IMR-90 (cell line): Measurements from ENCODE around the gene TRIP11. TPM values are rescaled to one million over a fixed set of nuclear protein-coding genes. Genes with fewer than 3 reads are reported as not detected.

ENCODE experiments used
- ATAC-seq: fragments of 200-7000 bp; cut with Tn5 transposase; 2 replicates; pipeline ENCODE4 v1.9.1; 2020; ENCODE audit warnings: low read depth, mild to moderate bottlenecking, moderate library complexity
- BruUV-seq: library from RNA; stranded (reverse); fragments of 400-500 nt; replicated peaks from 2 replicates; lab custom pipeline; 2021; lab: Mats Ljungman, UMichigan
- CTCF ChIA-PET: fragments of 300-600 bp; formaldehyde crosslinking; extraction: SDS; loops from one replicate; lab custom pipeline; 2021; ENCODE audit warnings: antibody characterized with exemption; lab: Yijun Ruan, JAX
- POLR2A ChIA-PET: fragments of 300-600 bp; sonication (Branson Sonifier 250); formaldehyde crosslinking; loops from one replicate; lab custom pipeline; 2022; ENCODE audit warnings: antibody characterized with exemption; ENCODE audit not compliant: unreplicated experiment; lab: Charles Lee
- DNase-seq: peaks from one replicate; pipeline ENCODE4 v3.0.0; 2013
- H2AFZ ChIP-seq: replicated peaks from 2 replicates; pipeline ENCODE3; 2013; ENCODE audit warnings: low read length, mild to moderate bottlenecking; ENCODE audit not compliant: poor library complexity
- H2AK5ac ChIP-seq: 2 replicates; pipeline ENCODE4 v1.6.1; 2013; ENCODE audit warnings: low read depth, low read length, inconsistent platforms
- H2AK9ac ChIP-seq: replicated peaks from 2 replicates; pipeline ENCODE3; 2013; ENCODE audit warnings: mild to moderate bottlenecking, low read depth, low read length, moderate library complexity; ENCODE audit not compliant: poor library complexity
- H2BK120ac ChIP-seq: 2 replicates; pipeline ENCODE4 v1.6.1; 2013; ENCODE audit warnings: low read depth, low read length, inconsistent platforms
- H2BK15ac ChIP-seq: 3 replicates; pipeline ENCODE4 v1.6.1; 2013; ENCODE audit warnings: low read depth, low read length, inconsistent platforms
- H2BK20ac ChIP-seq: 2 replicates; pipeline ENCODE4 v1.6.1; 2013; ENCODE audit warnings: low read depth, mild to moderate bottlenecking, inconsistent platforms, low read length, moderate library complexity
- H2BK5ac ChIP-seq: 2 replicates; pipeline ENCODE4 v1.6.1; 2013; ENCODE audit warnings: mild to moderate bottlenecking, low read depth, low read length, inconsistent platforms; ENCODE audit not compliant: poor library complexity, severe bottlenecking
- H3K14ac ChIP-seq: replicated peaks from 2 replicates; pipeline ENCODE4 v1.6.1; 2013; ENCODE audit warnings: low read depth, low read length, inconsistent platforms
- H3K18ac ChIP-seq: 2 replicates; pipeline ENCODE4 v1.6.1; 2013; ENCODE audit warnings: low read depth, low read length, control low read depth
- H3K23ac ChIP-seq: 2 replicates; pipeline ENCODE4 v1.6.1; 2013; ENCODE audit warnings: low read depth, low read length, inconsistent platforms
- H3K27ac ChIP-seq: 2 replicates; pipeline ENCODE4 v1.5.1; 2013; ENCODE audit warnings: mild to moderate bottlenecking, control low read depth, low read length; ENCODE audit not compliant: insufficient read depth
- H3K27me3 ChIP-seq: 2 replicates; pipeline ENCODE4 v1.6.1; 2013; ENCODE audit warnings: low read length; ENCODE audit not compliant: control insufficient read depth, insufficient read depth
- H3K36me3 ChIP-seq: 2 replicates; pipeline ENCODE4 v1.6.1; 2013; ENCODE audit warnings: low read length, mixed read lengths; ENCODE audit not compliant: control insufficient read depth, insufficient read depth
- H3K4ac ChIP-seq: 2 replicates; pipeline ENCODE4 v1.6.1; 2013; ENCODE audit warnings: low read depth, low read length, inconsistent platforms
- H3K4me1 ChIP-seq: 2 replicates; pipeline ENCODE4 v1.6.1; 2013; ENCODE audit warnings: low read length, mixed read lengths; ENCODE audit not compliant: control insufficient read depth, insufficient read depth
- H3K4me2 ChIP-seq: 2 replicates; pipeline ENCODE4 v1.6.1; 2013; ENCODE audit warnings: low read depth, mild to moderate bottlenecking, control low read depth, low read length, moderate library complexity
- H3K4me3 ChIP-seq: 2 replicates; pipeline ENCODE4 v1.5.1; 2013; ENCODE audit warnings: low read depth, mild to moderate bottlenecking, control low read depth, low read length, moderate library complexity; ENCODE audit not compliant: insufficient read depth
- H3K56ac ChIP-seq: 2 replicates; pipeline ENCODE4 v1.6.1; 2013; ENCODE audit warnings: low read length, inconsistent platforms; ENCODE audit not compliant: insufficient read depth; ENCODE audit errors: extremely low read depth
- H3K79me1 ChIP-seq, 2 experiments: 2 replicates each; pipeline ENCODE4 v1.6.1; 2013; ENCODE audit warnings: low read length in 2 of 2, inconsistent platforms in 1 of 2, low read depth in 1 of 2
- H3K9ac ChIP-seq: 2 replicates; pipeline ENCODE4 v1.6.1; 2013; ENCODE audit warnings: low read depth, low read length, control low read depth
- H3K9me1 ChIP-seq: 2 replicates; pipeline ENCODE4 v1.6.1; 2013; ENCODE audit warnings: low read length, inconsistent platforms; ENCODE audit not compliant: insufficient read depth
- H3K9me3 ChIP-seq: 2 replicates; pipeline ENCODE4 v1.6.1; 2013; ENCODE audit warnings: low read length; ENCODE audit not compliant: control insufficient read depth, insufficient read depth
- H4K20me1 ChIP-seq: 2 replicates; pipeline ENCODE4 v1.6.1; 2013; ENCODE audit warnings: low read length, inconsistent platforms; ENCODE audit not compliant: insufficient read depth
- H4K5ac ChIP-seq: 2 replicates; pipeline ENCODE4 v1.6.1; 2013; ENCODE audit warnings: mild to moderate bottlenecking, low read depth, low read length, control low read depth
- H4K8ac ChIP-seq, 2 experiments: 2 replicates each; pipeline ENCODE4 v1.6.1; 2013; ENCODE audit warnings: low read depth in 2 of 2, low read length in 2 of 2, control low read depth in 1 of 2, inconsistent platforms in 1 of 2
- H4K91ac ChIP-seq: 2 replicates; pipeline ENCODE4 v1.6.1; 2013; ENCODE audit warnings: low read depth, low read length, inconsistent platforms; ENCODE audit not compliant: insufficient read depth
- CHD1 ChIP-seq: IDR thresholded peaks from 2 replicates; pipeline ENCODE4 v1.6.1; 2012; ENCODE audit warnings: low read depth, low read length, improper control_type of control experiment
- MXI1 ChIP-seq: IDR thresholded peaks from 2 replicates; pipeline ENCODE4 v1.6.1; 2012; ENCODE audit warnings: low read depth, mild to moderate bottlenecking, low read length, moderate library complexity, borderline replicate concordance
- RAD21 ChIP-seq: IDR thresholded peaks from 2 replicates; pipeline ENCODE4 v1.6.1; 2012; ENCODE audit warnings: low read length, improper control_type of control experiment
- WGBS, 2 experiments: methylation state at CpG; one replicate each; pipeline versions ENCODE4 v1.1.5 to v1.1.7; 2013; ENCODE audit warnings: missing lambda C conversion rate in 2 of 2; ENCODE audit not compliant: insufficient read length in 1 of 2; ENCODE audit errors: extremely low coverage in 2 of 2; 5-methylcytosine and 5-hydroxymethylcytosine counted together
- dilution Hi-C: fragments of 300-500 bp; cut with HindIII; formaldehyde crosslinking; loops from one replicate; pipeline ENCODE4 v1.14.3; 2018; ENCODE audit warnings: low sequenced_read_pairs; ENCODE audit not compliant: unreplicated experiment
- in situ Hi-C: fragments of 300-500 bp; cut with MboI; formaldehyde crosslinking; loops from 3 replicates; pipeline ENCODE4 v1.14.3; 2019; ENCODE audit warnings: low sequenced_read_pairs, inconsistent platforms, mixed read lengths
- intact Hi-C: fragments of 100-400 bp; cut with micrococcal nuclease; formaldehyde crosslinking; loops from 2 replicates; pipeline ENCODE4 v1.10.0; 2022
- polyA plus RNA-seq, 3 experiments: library from polyadenylated mRNA; depleted of rRNA; stranded (reverse); fragments of >200 nt; gene quantifications; 2 replicates each; pipeline ENCODE4 v1.2.3, GENCODE V29; 2012; ENCODE audit warnings: low replicate concordance in 1 of 3
- total RNA-seq: library from RNA; depleted of rRNA; stranded (reverse); fragments of >200 nt; gene quantifications from 2 replicates; pipeline ENCODE4 v1.2.3, GENCODE V29; 2012

Gene TRIP11
- total and polyA plus RNA-seq, 2 of the 4 experiments (the other 2 are of a cell fraction): 6.8 to 83.5 TPM

DNA sequence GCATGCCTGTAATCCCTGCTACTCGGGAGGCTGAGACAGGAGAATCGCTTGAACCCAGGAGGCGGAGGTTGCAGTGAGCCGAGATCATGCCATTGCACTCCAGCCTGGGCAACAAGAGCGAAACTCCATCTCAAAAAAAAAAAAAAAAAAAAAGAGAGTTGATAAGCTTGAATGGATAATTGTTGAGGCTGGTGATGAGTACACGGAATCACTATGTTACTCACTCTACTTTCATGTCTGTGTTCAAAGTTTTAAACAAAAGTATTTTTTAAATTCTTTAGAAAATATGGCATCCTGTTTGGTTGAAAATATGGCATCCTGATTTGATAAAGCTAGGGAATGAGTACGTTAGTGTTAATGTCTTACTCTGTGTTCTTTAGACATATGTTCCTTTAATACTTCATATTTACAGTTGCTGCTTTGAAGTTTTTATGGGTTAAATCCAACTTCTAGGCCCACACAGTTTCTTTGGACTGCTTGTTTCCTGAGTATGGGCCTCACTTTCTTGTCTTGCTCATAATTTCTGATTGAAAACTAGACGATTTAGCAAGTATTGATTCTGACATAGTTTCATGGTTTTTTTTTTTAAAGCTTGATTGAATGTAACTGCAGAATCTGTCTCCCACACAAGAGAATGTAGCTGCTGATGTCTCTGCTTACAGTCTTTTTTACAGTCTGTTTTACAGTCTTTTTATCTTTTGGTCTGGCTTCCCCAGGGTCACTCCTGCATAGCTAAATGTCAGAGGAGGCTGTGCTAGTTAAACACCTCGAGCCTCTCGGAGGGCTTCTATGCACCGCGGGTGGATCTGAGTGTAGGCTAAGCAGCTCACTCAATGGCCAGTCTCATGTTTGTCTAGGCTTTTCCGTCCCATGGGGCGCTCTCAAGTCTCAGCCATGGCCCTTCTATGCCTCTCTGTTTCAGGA lies 78.3 kb downstream of the TRIP11 start:
- Histone ChIP-seq H2AFZ (no peak overlapping the region), H3K14ac (no peak overlapping the region), H3K27ac (no peak overlapping the region), H3K4me2 (no peak overlapping the region), H3K4ac (no peak overlapping the region), H3K9me3 (no peaks in the 10 kb centered on the region), H3K56ac (no peak overlapping the region), H4K8ac (no peak overlapping the region), H2BK15ac (no peak overlapping the region), H4K91ac (no peak overlapping the region), H4K5ac (no peak overlapping the region), H3K18ac (no peak overlapping the region), H2BK20ac (no peak overlapping the region), H2AK9ac (no peak overlapping the region), H3K9me1 (no peaks in the 10 kb centered on the region; the same call in 1 of the 2 replicates), H2BK120ac (no peak overlapping the region), H3K36me3 (peaks cover 2% of the 10 kb centered on the region; the same call in 1 of the 2 replicates), H2AK5ac (no peak overlapping the region), H4K20me1 (no peaks in the 10 kb centered on the region), H2BK5ac (no peak overlapping the region), H3K9ac (no peak overlapping the region), H3K27me3 (peaks cover 2% of the 10 kb centered on the region; the same call in 1 of the 2 replicates), H3K79me1 (no peaks in the 10 kb centered on the region), H3K4me3 (no peak overlapping the region), H3K4me1 (peaks cover 2% of the 10 kb centered on the region; the same call in 1 of the 2 replicates), H3K23ac (no peak overlapping the region)
- TF ChIP-seq MXI1 (no peak), RAD21 (no peak), CHD1 (no peak)
- WGBS, 2 experiments: no CpG with 5 or more reads among the region's 14 CpGs
- no peak for ATAC-seq
- no peak for DNase-seq
- CTCF ChIA-PET: no interaction called here
- intact Hi-C loops: no loop called here
- in situ Hi-C loops: no loop called here
- POLR2A ChIA-PET: interaction anchor here (0.9 kb wide), 1 partner anchor 13 kb away, joined by 3 read pairs; no protein-coding TSS in a partner anchor
- no TSS peak for BruUV-seq
- dilution Hi-C loops: no loop called here
